HL-60 (cell line): ENCODE data around the gene AKT1.

ENCODE experiments used
- TF ChIP-seq, protein P1 (sequence below): IDR thresholded peaks from 2 replicates; pipeline ENCODE4 v1.6.1; 2012; ENCODE audit warnings: low read depth; ENCODE audit not compliant: insufficient replicate concordance
- TF ChIP-seq, protein P2 (sequence below): IDR thresholded peaks from one replicate; pipeline ENCODE4 v1.5.1; 2011; ENCODE audit warnings: low read length, control low read depth, inconsistent platforms; ENCODE audit not compliant: insufficient read depth

DNA sequence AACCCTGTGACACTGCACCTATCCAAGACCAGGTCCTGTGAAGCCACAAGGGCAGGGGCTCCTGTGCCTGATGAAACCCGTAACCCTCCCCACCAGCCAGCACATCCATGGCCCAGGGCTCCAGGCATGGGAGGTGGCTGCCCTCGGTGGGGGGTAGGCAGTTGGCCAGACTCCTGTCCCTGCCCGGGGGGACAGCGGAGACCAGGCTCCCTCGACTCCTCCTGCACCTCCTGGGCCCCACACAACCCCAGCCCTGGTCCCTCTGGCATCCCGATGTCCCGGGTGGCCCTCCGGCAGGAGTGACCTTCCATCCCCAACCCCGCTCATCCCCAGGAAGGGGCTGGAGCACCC, 11.4 kb downstream of the AKT1 start:
- TF ChIP-seq, protein P1, sequence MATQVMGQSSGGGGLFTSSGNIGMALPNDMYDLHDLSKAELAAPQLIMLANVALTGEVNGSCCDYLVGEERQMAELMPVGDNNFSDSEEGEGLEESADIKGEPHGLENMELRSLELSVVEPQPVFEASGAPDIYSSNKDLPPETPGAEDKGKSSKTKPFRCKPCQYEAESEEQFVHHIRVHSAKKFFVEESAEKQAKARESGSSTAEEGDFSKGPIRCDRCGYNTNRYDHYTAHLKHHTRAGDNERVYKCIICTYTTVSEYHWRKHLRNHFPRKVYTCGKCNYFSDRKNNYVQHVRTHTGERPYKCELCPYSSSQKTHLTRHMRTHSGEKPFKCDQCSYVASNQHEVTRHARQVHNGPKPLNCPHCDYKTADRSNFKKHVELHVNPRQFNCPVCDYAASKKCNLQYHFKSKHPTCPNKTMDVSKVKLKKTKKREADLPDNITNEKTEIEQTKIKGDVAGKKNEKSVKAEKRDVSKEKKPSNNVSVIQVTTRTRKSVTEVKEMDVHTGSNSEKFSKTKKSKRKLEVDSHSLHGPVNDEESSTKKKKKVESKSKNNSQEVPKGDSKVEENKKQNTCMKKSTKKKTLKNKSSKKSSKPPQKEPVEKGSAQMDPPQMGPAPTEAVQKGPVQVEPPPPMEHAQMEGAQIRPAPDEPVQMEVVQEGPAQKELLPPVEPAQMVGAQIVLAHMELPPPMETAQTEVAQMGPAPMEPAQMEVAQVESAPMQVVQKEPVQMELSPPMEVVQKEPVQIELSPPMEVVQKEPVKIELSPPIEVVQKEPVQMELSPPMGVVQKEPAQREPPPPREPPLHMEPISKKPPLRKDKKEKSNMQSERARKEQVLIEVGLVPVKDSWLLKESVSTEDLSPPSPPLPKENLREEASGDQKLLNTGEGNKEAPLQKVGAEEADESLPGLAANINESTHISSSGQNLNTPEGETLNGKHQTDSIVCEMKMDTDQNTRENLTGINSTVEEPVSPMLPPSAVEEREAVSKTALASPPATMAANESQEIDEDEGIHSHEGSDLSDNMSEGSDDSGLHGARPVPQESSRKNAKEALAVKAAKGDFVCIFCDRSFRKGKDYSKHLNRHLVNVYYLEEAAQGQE, result no peak
- TF ChIP-seq, protein P2, sequence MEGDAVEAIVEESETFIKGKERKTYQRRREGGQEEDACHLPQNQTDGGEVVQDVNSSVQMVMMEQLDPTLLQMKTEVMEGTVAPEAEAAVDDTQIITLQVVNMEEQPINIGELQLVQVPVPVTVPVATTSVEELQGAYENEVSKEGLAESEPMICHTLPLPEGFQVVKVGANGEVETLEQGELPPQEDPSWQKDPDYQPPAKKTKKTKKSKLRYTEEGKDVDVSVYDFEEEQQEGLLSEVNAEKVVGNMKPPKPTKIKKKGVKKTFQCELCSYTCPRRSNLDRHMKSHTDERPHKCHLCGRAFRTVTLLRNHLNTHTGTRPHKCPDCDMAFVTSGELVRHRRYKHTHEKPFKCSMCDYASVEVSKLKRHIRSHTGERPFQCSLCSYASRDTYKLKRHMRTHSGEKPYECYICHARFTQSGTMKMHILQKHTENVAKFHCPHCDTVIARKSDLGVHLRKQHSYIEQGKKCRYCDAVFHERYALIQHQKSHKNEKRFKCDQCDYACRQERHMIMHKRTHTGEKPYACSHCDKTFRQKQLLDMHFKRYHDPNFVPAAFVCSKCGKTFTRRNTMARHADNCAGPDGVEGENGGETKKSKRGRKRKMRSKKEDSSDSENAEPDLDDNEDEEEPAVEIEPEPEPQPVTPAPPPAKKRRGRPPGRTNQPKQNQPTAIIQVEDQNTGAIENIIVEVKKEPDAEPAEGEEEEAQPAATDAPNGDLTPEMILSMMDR, result no peak
